Activated T-helper 1 cell treated with Interleukin-2 at 50 U/mL for 16 hours (primary cell): ENCODE results near the gene TBK1.

ENCODE experiments used
- DNase-seq: peaks from one replicate; pipeline ENCODE4 v3.0.0-alpha.2; 2020; ENCODE audit warnings: low read depth

TBK1 gene

GRCh38 chr12:64545081-64545382 is 93.1 kb downstream of the TBK1 start:
- no peak for DNase-seq

DNA sequence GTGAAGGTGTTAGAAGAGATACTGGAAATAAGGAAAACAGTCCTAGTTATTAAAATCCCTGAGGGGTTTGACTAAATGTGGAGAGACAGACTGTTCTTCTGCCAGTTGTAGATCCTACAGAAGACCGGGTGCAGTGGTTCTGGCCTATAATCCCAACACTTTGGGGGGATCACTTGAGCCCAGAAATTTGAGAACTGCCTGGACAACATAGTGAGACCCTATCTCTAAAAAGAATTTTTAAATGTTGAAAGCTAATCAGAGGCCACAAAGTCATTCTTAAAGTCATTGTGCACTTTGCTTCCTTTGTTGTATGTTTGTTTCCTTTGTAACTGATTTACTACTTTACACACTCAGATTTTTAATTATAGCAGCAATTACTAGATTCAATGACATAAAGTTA is 97.2 kb downstream of the TBK1 start:
- no peak for DNase-seq

- no peak for DNase-seq
Observed at GRCh38 chr12:64550755-64551154, 98.8 kb downstream of the TBK1 start.

DNA sequence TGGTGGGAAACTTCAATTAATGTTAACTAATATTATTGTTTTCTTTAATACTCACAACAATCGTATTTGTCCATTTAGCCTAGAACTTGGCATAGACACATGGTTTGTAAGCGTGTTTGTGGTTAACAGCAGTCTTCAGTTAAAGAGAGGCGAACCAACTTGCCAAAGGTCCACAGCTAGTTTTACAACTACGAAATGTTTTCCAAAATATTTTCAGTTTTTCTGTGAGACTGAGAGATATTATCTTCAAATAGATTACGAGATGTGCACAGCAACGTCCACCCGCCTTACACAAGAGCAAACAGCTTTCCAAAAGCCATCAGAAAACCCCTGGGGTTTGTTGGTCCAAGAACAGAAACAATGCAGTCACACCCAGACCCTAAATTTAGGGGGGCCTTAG is 99.8 kb downstream of the TBK1 start:
- no peak for DNase-seq
